Smooth muscle cell (in vitro differentiated cells): ENCODE results near the gene OPHN1. TPM values are rescaled to one million over a fixed set of nuclear protein-coding genes. Genes with fewer than 3 reads are reported as not detected.

Experiments used
- DNase-seq: peaks from one replicate; lab custom pipeline; 2025; ENCODE audit not compliant: unreplicated experiment; lab: John Stamatoyannopoulos, UW
- H2AFZ ChIP-seq: fragments of 200-600 bp; sonication (generic); 2 replicates; pipeline ENCODE4 v1.6.0; 2016; ENCODE audit warnings: antibody characterized with exemption, low read depth, mild to moderate bottlenecking
- H3F3A ChIP-seq: fragments of 200-600 bp; sonication (generic); 2 replicates; pipeline ENCODE4 v1.6.0; 2017; ENCODE audit warnings: antibody characterized with exemption, low read depth
- H3K27ac ChIP-seq: fragments of 200-600 bp; sonication (generic); 2 replicates; pipeline ENCODE4 v1.5.1; 2016; ENCODE audit warnings: low read depth, mild to moderate bottlenecking
- H3K27me3 ChIP-seq: fragments of 200-600 bp; sonication (generic); 2 replicates; pipeline ENCODE4 v1.6.1; 2016; ENCODE audit warnings: low read depth, mild to moderate bottlenecking
- H3K36me3 ChIP-seq: fragments of 200-600 bp; sonication (generic); 2 replicates; pipeline ENCODE4 v1.5.1; 2016; ENCODE audit warnings: low read depth
- H3K4me1 ChIP-seq: fragments of 200-600 bp; sonication (generic); 2 replicates; pipeline ENCODE4 v1.5.1; 2016; ENCODE audit warnings: low read depth
- H3K4me2 ChIP-seq: fragments of 200-600 bp; sonication (generic); 2 replicates; pipeline ENCODE4 v1.6.0; 2016; ENCODE audit warnings: mild to moderate bottlenecking
- H3K4me3 ChIP-seq: fragments of 200-600 bp; sonication (generic); 2 replicates; pipeline ENCODE4 v1.5.1; 2016; ENCODE audit warnings: mild to moderate bottlenecking
- H3K79me2 ChIP-seq: fragments of 200-600 bp; sonication (generic); 2 replicates; pipeline ENCODE4 v1.6.0; 2016; ENCODE audit warnings: low read depth, mild to moderate bottlenecking
- H3K9ac ChIP-seq: fragments of 200-600 bp; sonication (generic); 2 replicates; pipeline ENCODE4 v1.6.0; 2016; ENCODE audit warnings: low read depth
- H3K9me3 ChIP-seq: fragments of 200-600 bp; sonication (generic); replicated peaks from 2 replicates; pipeline ENCODE4 v1.5.1; 2016; ENCODE audit warnings: low read depth
- H4K20me1 ChIP-seq: fragments of 200-600 bp; sonication (generic); 2 replicates; pipeline ENCODE4 v1.6.0; 2016; ENCODE audit warnings: low read depth
- CTCF ChIP-seq: fragments of 200-600 bp; sonication (generic); IDR thresholded peaks from 2 replicates; pipeline ENCODE4 v1.5.1; 2017; ENCODE audit warnings: borderline replicate concordance, mild to moderate bottlenecking, antibody characterized with exemption; ENCODE audit not compliant: insufficient read depth, poor library complexity, severe bottlenecking
- WGBS: methylation state at CpG from one replicate; pipeline ENCODE4 v1.1.7; 2016; ENCODE audit warnings: low lambda C conversion rate; 5-methylcytosine and 5-hydroxymethylcytosine counted together
- polyA plus RNA-seq: library from polyadenylated mRNA; unstranded; fragments of >200 nt; fragmentation: Nextera tagmentation; extraction: Ambion mirVana; gene quantifications from 2 replicates; pipeline ENCODE4 v1.2.1, GENCODE V29; 2016
- total RNA-seq: library from RNA; depleted of rRNA; stranded (reverse); fragments of >200 nt; gene quantifications from 2 replicates; pipeline ENCODE4 v1.2.3, GENCODE V29; 2014

The OPHN1 gene
- total and polyA plus RNA-seq, 2 experiments from 2014 or later, result 1.1 to 2.3 TPM

DNA sequence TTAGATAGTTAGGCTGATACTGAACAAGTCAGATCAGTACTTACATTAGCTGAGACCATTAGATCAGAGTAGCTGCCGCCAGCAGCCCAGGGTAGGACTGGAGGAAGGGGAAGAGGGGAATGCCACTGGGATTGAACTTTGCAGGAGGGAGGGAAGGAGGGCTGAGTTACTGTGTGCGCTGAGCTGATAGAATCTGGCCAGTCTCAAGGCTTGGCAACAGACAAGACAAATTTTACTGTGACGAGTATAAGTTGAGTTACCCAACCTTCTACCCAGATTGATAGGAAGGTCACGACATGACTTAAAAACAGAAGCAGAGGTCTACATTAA, 372.1 kb downstream of the OPHN1 start:
- TF ChIP-seq CTCF, result no peak
- Histone ChIP-seq H3F3A (no peaks in the 10 kb centered on the region), H3K79me2 (no peaks in the 10 kb centered on the region), H3K4me2 (no peak overlapping the region), H3K4me3 (no peak overlapping the region), H3K9ac (no peak overlapping the region), H3K36me3 (no peaks in the 10 kb centered on the region), H3K27ac (no peak overlapping the region), H4K20me1 (no peaks in the 10 kb centered on the region), H3K9me3 (no peaks in the 10 kb centered on the region), H3K4me1 (no peaks in the 10 kb centered on the region), H2AFZ (no peak overlapping the region), H3K27me3 (no peaks in the 10 kb centered on the region)
- no peak for DNase-seq
- WGBS, result 66% methylated on average over 4 of the region's 4 CpGs

DNA sequence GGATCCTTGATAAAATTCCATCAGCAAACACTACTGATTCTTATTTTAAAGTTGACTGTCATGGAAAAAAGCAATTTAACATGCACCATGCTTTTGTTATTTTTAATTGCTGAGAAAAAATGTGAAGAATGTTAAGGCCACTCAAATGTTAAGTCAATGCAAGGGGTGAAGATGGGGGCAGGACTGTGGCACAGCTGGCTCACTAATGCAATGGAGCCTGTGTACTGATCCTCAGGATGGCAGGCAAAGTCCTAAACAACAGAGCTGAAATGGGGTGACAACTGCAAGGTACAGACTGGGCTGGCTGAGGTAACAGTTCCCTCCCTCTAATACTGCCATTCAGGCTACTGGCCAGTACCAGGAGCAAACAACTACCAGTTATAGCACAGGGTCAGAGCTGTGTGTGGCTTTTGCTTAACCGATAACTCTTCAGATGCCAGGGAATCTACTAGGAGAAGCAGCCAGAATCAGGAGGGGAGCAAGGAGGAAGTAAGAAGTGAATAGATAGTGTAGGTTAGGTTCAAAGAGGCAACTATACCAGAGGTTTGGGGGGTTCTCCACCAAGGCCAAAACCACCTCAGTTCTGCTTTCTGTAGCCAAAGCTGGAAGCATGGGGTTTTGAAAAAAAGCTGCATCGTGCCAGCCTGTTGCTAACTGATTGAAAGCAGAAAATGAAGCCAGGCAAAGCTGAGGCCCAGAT, 372.6 kb downstream of the OPHN1 start:
- H3K4me3 ChIP-seq, result no peak overlapping the region
- no peaks in the 10 kb centered on the region for H3F3A ChIP-seq
- WGBS, result 74% methylated on average over 2 of the region's 2 CpGs
- H3K9ac ChIP-seq, result no peak overlapping the region
- TF ChIP-seq CTCF, result no peak
- H4K20me1 ChIP-seq, result no peaks in the 10 kb centered on the region
- no peaks in the 10 kb centered on the region for H3K79me2 ChIP-seq
- H3K27ac ChIP-seq, result no peak overlapping the region
- H3K36me3 ChIP-seq, result no peaks in the 10 kb centered on the region
- H2AFZ ChIP-seq, result no peak overlapping the region
- H3K4me1 ChIP-seq, result no peaks in the 10 kb centered on the region
- no peaks in the 10 kb centered on the region for H3K9me3 ChIP-seq
- DNase-seq, result no peak
- H3K4me2 ChIP-seq, result no peak overlapping the region
- H3K27me3 ChIP-seq, result no peaks in the 10 kb centered on the region

DNA sequence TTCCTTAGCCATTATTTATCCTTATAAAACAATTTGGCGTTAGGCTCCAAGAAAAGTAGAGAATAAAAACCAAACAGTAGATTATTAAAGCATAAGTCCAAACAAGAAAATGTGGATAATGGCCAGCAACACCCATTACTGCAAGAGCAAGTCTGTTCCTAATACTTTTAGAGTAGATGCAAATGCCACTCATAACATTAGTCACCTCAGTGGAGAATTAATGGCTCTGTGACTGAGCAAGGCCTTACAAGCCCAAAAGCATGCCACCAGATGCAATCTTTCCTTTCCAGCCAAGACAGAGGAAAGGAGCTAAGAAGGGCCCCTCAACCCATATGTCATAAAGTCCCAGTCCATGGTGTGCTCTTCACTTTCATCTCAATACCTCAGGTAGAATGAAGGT, 373.8 kb downstream of the OPHN1 start:
- no peak overlapping the region for H2AFZ ChIP-seq
- no peak for TF ChIP-seq CTCF
- H3F3A ChIP-seq, result no peaks in the 10 kb centered on the region
- H3K27ac ChIP-seq, result no peak overlapping the region
- H3K27me3 ChIP-seq, result no peaks in the 10 kb centered on the region
- H4K20me1 ChIP-seq, result no peaks in the 10 kb centered on the region
- H3K4me3 ChIP-seq, result no peak overlapping the region
- H3K9me3 ChIP-seq, result no peaks in the 10 kb centered on the region
- H3K36me3 ChIP-seq, result no peaks in the 10 kb centered on the region
- DNase-seq, result no peak
- 89% methylated on average over 1 of the region's 1 CpG for WGBS
- no peaks in the 10 kb centered on the region for H3K79me2 ChIP-seq
- no peak overlapping the region for H3K9ac ChIP-seq
- no peaks in the 10 kb centered on the region for H3K4me1 ChIP-seq
- H3K4me2 ChIP-seq, result no peak overlapping the region

DNA sequence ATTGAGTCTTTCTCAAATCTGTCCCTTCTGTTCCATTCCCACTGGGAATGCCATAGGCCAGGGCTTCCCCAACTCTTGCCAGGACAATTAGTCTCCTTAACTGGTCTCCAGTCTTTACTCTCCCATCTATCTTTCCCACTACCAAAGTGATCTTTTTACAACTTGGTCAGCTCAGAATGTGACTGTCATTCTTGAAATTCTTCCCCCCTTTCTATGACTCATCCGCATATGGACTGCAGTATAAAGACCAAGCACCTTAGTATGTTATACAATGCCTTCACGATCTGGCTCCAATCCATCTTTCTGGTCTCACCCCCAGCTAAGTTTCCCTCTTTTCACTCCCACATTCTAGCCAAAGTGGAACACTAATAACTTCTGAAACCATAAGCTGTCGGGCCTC, 383.8 kb downstream of the OPHN1 start:
- no peak overlapping the region for H2AFZ ChIP-seq
- H3K4me2 ChIP-seq, result no peak overlapping the region
- no peak for TF ChIP-seq CTCF
- no peaks in the 10 kb centered on the region for H3F3A ChIP-seq
- H3K4me1 ChIP-seq, result no peaks in the 10 kb centered on the region
- WGBS, result 67% methylated on average over 3 of the region's 3 CpGs
- no peaks in the 10 kb centered on the region for H3K79me2 ChIP-seq
- H3K27ac ChIP-seq, result no peak overlapping the region
- no peak overlapping the region for H3K9ac ChIP-seq
- H3K4me3 ChIP-seq, result no peak overlapping the region
- H3K36me3 ChIP-seq, result no peaks in the 10 kb centered on the region
- no peaks in the 10 kb centered on the region for H3K27me3 ChIP-seq
- H4K20me1 ChIP-seq, result no peaks in the 10 kb centered on the region
- no peaks in the 10 kb centered on the region for H3K9me3 ChIP-seq
- no peak for DNase-seq
